Urinary bladder (tissue), 4 donors: Measurements from ENCODE around the gene GALNT10. TPM values are rescaled to one million over a fixed set of nuclear protein-coding genes. Genes with fewer than 3 reads are reported as not detected.

Experiments
- DNase-seq: peaks from one replicate; pipeline ENCODE4 v3.0.0-alpha.2; 2015; ENCODE audit errors: extremely low spot score
- H3K27ac ChIP-seq: one replicate; pipeline ENCODE4 v1.5.1; 2013; ENCODE audit warnings: low read depth, mild to moderate bottlenecking, moderate library complexity
- H3K36me3 ChIP-seq: one replicate; pipeline ENCODE4 v1.6.1; 2013; ENCODE audit warnings: mild to moderate bottlenecking, moderate library complexity; ENCODE audit not compliant: insufficient read depth
- H3K4me1 ChIP-seq: one replicate; pipeline ENCODE4 v1.6.1; 2013; ENCODE audit warnings: mild to moderate bottlenecking, moderate library complexity; ENCODE audit not compliant: insufficient read depth
- H3K4me3 ChIP-seq: one replicate; pipeline ENCODE4 v1.5.1; 2013; ENCODE audit warnings: low read depth, low read length
- WGBS: extraction: QIAGEN DNeasy Blood & Tissue Kit; methylation state at CpG from one replicate; pipeline ENCODE4 v1.1.7; 2013; 5-methylcytosine and 5-hydroxymethylcytosine counted together
- polyA plus RNA-seq: library from polyadenylated mRNA; stranded (reverse); fragments of 200-250 nt; gene quantifications from one replicate; pipeline ENCODE4 v1.2.3, GENCODE V29; 2013
- total RNA-seq: library from RNA; depleted of rRNA; stranded (reverse); fragments of >200 nt; gene quantifications from one replicate; pipeline ENCODE4 v1.2.3, GENCODE V29; 2014
- donor health status: healthy with polysubstance abuse.
- donor health status: healthy.

The GALNT10 gene
- total and polyA plus RNA-seq, 2 donors = 15.7 to 19.4 TPM

DNA sequence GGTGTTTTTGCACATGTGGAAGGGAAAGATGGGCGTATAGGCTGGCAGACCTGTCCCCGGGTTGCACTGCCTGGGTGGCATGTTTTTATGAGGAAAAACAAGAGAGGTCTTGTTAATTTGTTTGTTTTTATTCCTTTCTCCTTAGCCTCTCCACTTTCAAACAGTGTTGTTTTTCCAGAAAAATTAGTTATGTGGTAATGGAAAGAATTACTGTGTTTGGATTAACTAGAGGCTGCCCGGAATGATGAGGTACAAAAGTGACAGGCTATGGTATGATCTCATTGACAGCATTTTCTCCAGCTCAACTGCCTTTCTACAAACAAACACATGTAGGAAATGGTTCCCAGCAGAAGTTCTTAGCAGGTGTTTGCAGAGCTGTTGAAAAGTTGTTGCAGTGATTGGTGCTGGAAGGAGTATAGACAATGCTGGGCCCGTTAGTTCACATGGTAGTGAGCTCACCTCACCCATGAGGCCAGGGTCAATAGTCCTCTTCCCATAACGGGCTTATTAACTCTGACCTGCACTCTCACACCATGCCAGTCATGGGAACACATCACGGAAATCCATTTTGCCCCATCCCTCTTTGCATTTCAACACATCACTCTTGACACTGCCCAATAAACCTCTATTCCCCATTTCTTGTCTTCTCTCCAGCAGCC, 144.0 kb downstream of the GALNT10 start:
- no peak overlapping the region for H3K4me3 ChIP-seq
- no peak overlapping the region for H3K27ac ChIP-seq
- no peaks in the 10 kb centered on the region for H3K4me1 ChIP-seq
- 81% methylated on average over 6 of the region's 6 CpGs for WGBS
- no peak for DNase-seq
- no peaks in the 10 kb centered on the region for H3K36me3 ChIP-seq

DNA sequence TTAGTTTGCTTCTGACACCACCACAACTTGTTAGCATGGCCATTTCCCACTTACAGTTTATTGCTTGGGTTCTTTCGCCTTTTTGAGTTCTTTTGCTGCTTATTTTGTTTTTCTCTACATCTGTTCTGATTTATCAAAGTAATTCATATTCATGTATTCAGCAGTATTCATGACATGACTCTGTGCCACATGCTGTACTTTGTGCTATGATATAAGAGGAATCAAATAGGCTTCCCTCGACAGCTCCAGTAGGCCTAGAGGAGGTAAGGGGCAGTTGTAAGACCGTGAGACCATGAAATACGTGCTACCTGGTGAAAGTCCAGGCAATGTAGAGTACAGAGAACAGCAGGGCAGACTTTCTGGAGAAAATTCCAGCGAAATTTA, 144.5 kb downstream of the GALNT10 start:
- H3K4me3 ChIP-seq = no peak overlapping the region
- DNase-seq = no peak
- H3K27ac ChIP-seq = no peak overlapping the region
- 94% methylated on average over 5 of the region's 5 CpGs for WGBS
- H3K4me1 ChIP-seq = no peaks in the 10 kb centered on the region
- no peaks in the 10 kb centered on the region for H3K36me3 ChIP-seq

- Histone ChIP-seq H3K27ac (no peak overlapping the region), H3K4me3 (no peak overlapping the region), H3K4me1 (no peaks in the 10 kb centered on the region), H3K36me3 (no peaks in the 10 kb centered on the region)
- WGBS = 93% methylated on average over 6 of the region's 6 CpGs
- DNase-seq = no peak
Observed at GRCh38 chr5:154341620-154342019, 151.1 kb downstream of the GALNT10 start.

- no peaks in the 10 kb centered on the region for H3K4me1 ChIP-seq
- H3K36me3 ChIP-seq = no peaks in the 10 kb centered on the region
- no peak for DNase-seq
- 84% methylated on average over 7 of the region's 7 CpGs for WGBS
- H3K4me3 ChIP-seq = no peak overlapping the region
- H3K27ac ChIP-seq = no peak overlapping the region
Observed at GRCh38 chr5:154342211-154342610, 151.7 kb downstream of the GALNT10 start.

DNA sequence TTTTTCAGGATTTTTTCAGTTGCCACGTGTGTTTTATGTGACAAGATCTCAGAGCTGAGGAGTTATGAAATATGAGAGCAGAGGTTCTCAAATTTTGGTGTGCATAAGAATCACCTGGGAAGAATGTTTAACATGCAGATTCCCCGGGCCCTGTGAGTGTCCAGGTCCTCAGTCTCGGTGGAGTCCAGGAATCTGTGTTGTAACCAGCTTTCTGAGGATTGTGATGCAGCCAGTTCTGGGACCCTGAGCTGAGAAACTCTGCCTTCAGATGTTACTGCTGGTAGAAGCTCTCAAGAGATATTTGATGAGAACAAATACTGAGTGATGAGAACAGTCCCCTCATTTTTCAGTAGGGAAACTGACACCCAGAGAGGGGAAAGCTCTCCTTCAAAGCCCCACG, 152.4 kb downstream of the GALNT10 start:
- H3K27ac ChIP-seq = no peak overlapping the region
- no peak for DNase-seq
- WGBS = 81% methylated on average over 4 of the region's 4 CpGs
- H3K4me3 ChIP-seq = no peak overlapping the region
- H3K36me3 ChIP-seq = no peaks in the 10 kb centered on the region
- H3K4me1 ChIP-seq = no peaks in the 10 kb centered on the region

GRCh38 chr5:154344461-154344860, 153.9 kb downstream of the GALNT10 start:
- no peak for DNase-seq
- no peak overlapping the region for H3K27ac ChIP-seq
- no peaks in the 10 kb centered on the region for H3K36me3 ChIP-seq
- no peak overlapping the region for H3K4me3 ChIP-seq
- WGBS = 94% methylated on average over 5 of the region's 5 CpGs
- no peaks in the 10 kb centered on the region for H3K4me1 ChIP-seq

DNA sequence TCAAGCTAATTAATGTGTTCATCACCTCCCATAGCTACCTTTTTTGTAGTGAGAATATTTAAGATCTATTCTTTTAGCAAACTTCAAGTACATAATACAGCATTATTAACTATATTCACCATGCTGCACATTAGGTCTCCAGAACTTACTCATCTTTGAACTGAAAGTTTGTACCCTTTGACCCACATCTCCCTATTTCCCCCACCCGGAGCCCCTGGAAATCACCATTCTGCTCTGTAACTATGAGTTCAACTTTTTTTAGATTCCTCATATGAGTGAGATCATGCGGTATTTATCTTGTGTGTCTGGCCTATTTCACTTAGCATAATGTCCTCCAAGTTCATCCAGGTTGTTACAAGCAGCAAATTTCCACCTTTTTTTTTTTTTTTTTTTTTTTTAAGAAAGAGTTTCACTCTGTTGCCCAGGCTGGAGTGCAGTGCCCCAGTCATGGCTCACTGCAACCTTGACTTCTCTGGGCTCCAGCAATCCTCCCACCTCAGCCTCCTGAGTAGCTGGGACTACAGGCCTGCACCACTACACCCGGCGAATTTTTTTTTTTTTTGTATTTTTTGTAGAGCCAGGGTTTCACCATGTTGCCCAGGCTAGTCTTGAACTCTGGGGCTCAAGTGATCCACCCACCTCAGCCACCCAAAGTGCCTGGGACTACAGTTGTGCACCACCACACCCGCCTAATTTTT, 154.9 kb downstream of the GALNT10 start:
- H3K27ac ChIP-seq = no peak overlapping the region
- no peaks in the 10 kb centered on the region for H3K36me3 ChIP-seq
- H3K4me3 ChIP-seq = no peak overlapping the region
- no peaks in the 10 kb centered on the region for H3K4me1 ChIP-seq
- DNase-seq = no peak
- 89% methylated on average over 5 of the region's 5 CpGs for WGBS

DNA sequence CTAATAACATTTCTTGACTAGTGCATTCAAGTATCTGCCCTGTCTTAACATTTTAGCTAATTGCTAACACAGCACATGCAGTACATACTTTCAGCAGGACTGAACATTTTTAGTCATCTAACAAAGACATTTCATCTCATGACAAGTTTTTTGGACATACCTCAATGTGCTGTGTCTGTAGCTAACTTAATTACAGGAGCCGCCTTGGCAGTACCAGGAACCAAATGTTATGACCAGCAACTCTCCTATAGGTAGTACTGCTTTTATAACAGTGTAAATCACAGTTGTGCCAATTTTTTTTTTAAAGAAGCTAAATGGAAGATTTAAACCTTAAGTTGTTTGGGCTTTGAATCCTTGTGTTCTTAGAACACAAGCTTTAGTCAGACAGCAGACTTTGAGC, 155.9 kb downstream of the GALNT10 start:
- Histone ChIP-seq H3K27ac (no peak overlapping the region), H3K4me3 (no peak overlapping the region), H3K36me3 (no peaks in the 10 kb centered on the region), H3K4me1 (no peaks in the 10 kb centered on the region)
- no peak for DNase-seq
- 99% methylated on average over 1 of the region's 1 CpG for WGBS

DNA sequence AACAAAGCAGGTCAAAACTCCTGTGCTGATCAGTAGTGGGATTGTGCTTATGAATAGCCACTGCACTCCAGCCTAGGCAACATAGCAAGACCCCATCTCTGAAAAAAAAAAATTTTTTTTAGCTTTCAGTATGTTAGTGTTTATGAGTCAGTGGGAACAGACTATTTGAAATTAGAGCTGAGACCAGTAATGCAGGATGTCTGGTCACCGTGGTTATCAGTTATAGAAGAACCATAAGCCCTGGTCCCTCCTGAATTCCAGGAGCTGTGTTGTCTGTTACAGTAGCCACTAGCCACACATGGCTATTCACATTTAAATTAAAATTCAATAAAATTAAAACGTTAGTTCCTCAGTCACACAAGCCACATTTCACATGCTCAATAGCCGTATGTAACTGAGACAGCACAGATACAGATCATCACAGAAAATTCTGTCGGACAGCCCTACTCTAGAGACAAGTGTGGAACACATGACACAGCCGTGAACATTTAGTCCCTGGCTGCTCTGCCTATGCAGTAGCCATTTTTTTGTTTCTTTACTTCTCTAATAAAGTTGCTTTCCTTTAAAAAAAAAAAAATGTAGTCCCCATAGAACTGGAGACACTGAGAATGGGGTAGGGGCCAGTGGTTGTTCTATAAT, 159.2 kb downstream of the GALNT10 start:
- Histone ChIP-seq H3K4me3 (no peak overlapping the region), H3K36me3 (no peaks in the 10 kb centered on the region), H3K4me1 (no peaks in the 10 kb centered on the region), H3K27ac (no peak overlapping the region)
- no peak for DNase-seq
- WGBS = 92% methylated on average over 5 of the region's 5 CpGs

GRCh38 chr5:154351141-154351540, 160.6 kb downstream of the GALNT10 start:
- no peak overlapping the region for H3K27ac ChIP-seq

GRCh38 chr5:154351566-154351965, 161.0 kb downstream of the GALNT10 start:
- Histone ChIP-seq H3K36me3 (no peaks in the 10 kb centered on the region), H3K27ac (no peak overlapping the region), H3K4me3 (no peak overlapping the region), H3K4me1 (no peaks in the 10 kb centered on the region)
- DNase-seq = no peak
- 95% methylated on average over 3 of the region's 3 CpGs for WGBS

More at GRCh38 chr5:154351141-154351540, 160.6 kb downstream of the GALNT10 start:
- Histone ChIP-seq H3K36me3 (no peaks in the 10 kb centered on the region), H3K4me1 (no peaks in the 10 kb centered on the region), H3K4me3 (no peak overlapping the region)
- DNase-seq = no peak

- Histone ChIP-seq H3K27ac (no peak overlapping the region), H3K36me3 (no peaks in the 10 kb centered on the region), H3K4me3 (no peak overlapping the region), H3K4me1 (no peaks in the 10 kb centered on the region)
- DNase-seq = no peak
- WGBS = 86% methylated on average over 11 of the region's 11 CpGs
Observed at GRCh38 chr5:154352960-154353548, 162.5 kb downstream of the GALNT10 start.

DNA sequence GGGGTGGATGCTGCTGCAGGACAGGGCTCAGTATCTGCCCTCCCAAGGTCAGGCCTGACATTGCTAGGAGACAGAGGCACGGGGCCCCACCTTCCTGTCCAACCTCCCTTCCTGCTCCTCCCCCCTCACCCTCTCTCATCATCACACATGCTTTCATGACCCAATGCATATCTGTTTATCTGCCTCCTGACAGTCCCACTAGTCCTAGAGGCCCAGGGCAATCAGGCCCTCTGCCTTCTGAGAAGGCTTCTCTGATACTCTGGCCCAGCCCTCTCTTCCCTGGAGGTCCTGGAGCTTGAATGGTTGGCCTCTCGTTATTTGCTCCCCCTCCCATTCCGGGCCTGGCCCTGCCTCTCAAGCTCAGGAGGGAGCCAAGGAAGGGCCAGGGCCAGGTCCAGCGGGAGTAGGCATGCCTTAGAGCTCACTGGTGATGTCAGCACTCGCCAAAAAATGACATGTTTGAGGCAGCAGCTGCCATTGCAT, 164.6 kb downstream of the GALNT10 start:
- Histone ChIP-seq H3K27ac (no peak overlapping the region), H3K4me1 (no peaks in the 10 kb centered on the region), H3K4me3 (no peak overlapping the region), H3K36me3 (no peaks in the 10 kb centered on the region)
- WGBS = 63% methylated on average over 5 of the region's 5 CpGs
- no peak for DNase-seq
